HepG2 (cell line): ENCODE measurements around the gene NUSAP1. TPM values are rescaled to one million over a fixed set of nuclear protein-coding genes. Genes with fewer than 3 reads are reported as not detected.

Source experiments
- ARID4A ChIP-seq: sonication (generic); formaldehyde crosslinking; IDR thresholded peaks from 2 replicates; pipeline ENCODE4 v1.5.0; 2020; ENCODE audit warnings: mild to moderate bottlenecking, missing genetic modification reagents, borderline replicate concordance
- GATA4 ChIP-seq: sonication (generic); IDR thresholded peaks from 2 replicates; pipeline ENCODE4 v1.6.1; 2016; ENCODE audit warnings: antibody characterized with exemption, low read depth, borderline replicate concordance
- MED8 ChIP-seq: sonication (generic); formaldehyde crosslinking; IDR thresholded peaks from 2 replicates; pipeline ENCODE4 v1.8.1; 2023; ENCODE audit warnings: mild to moderate bottlenecking, missing genetic modification reagents; ENCODE audit not compliant: insufficient replicate concordance
- NR2C2 ChIP-seq: sonication (generic); formaldehyde crosslinking; IDR thresholded peaks from 2 replicates; pipeline ENCODE4 v1.4.0; 2020; ENCODE audit warnings: missing genetic modification reagents, mild to moderate bottlenecking, moderate library complexity, borderline replicate concordance
- POLR2A ChIP-seq, 2 experiments: IDR thresholded peaks; 2 replicates each; pipeline ENCODE4 v1.6.1; 2011; ENCODE audit warnings: low read depth in 2 of 2, low read length in 2 of 2, mild to moderate bottlenecking in 1 of 2, moderate library complexity in 1 of 2; ENCODE audit not compliant: insufficient read depth in 1 of 2
- ZBTB34 ChIP-seq: sonication (generic); formaldehyde crosslinking; IDR thresholded peaks from 2 replicates; pipeline ENCODE4 v1.8.0; 2022; ENCODE audit warnings: mild to moderate bottlenecking, missing genetic modification reagents
- ZNF280B ChIP-seq: sonication (generic); formaldehyde crosslinking; IDR thresholded peaks from 2 replicates; pipeline ENCODE4 v1.5.0; 2020; ENCODE audit warnings: missing genetic modification reagents, mild to moderate bottlenecking, borderline replicate concordance
- ZNF280D ChIP-seq: sonication (generic); formaldehyde crosslinking; IDR thresholded peaks from 2 replicates; pipeline ENCODE4 v1.5.1; 2020; ENCODE audit warnings: mild to moderate bottlenecking, missing genetic modification reagents
- ZNF776 ChIP-seq: sonication (generic); formaldehyde crosslinking; IDR thresholded peaks from 2 replicates; pipeline ENCODE4 v1.4.0; 2020; ENCODE audit warnings: mild to moderate bottlenecking, missing genetic modification reagents
- polyA plus RNA-seq, 8 experiments: library from polyadenylated mRNA; depleted of rRNA in 3 of 8; stranded (reverse) in 7 of 8; unstranded in 1 of 8; fragments of >200 nt; fragmentation: Illumina TruSeq in 4 of 8; extraction: Trizol in 4 of 8; gene quantifications; 2 replicates each; pipeline versions ENCODE4 v1.2.1 to v1.2.3, GENCODE V29; 2011 to 2016; ENCODE audit warnings: low read depth in 4 of 8, missing spikeins in 1 of 8, mixed read lengths in 1 of 8; ENCODE audit not compliant: insufficient read depth in 1 of 8
- total RNA-seq, 5 experiments: library from RNA; depleted of rRNA; stranded (reverse); fragments of >200 nt; fragmentation: Illumina TruSeq; extraction: Trizol; gene quantifications; 2 replicates each; pipeline ENCODE4 v1.2.3, GENCODE V29; 2016; ENCODE audit warnings: low read depth in 1 of 5
- TF ChIP-seq, protein P1 (sequence below): sonication (generic); formaldehyde crosslinking; IDR thresholded peaks from 2 replicates; pipeline ENCODE4 v1.5.1; 2020; ENCODE audit warnings: mild to moderate bottlenecking, moderate library complexity, missing genetic modification reagents
- TF ChIP-seq, protein P2 (sequence below): sonication (generic); formaldehyde crosslinking; IDR thresholded peaks from 2 replicates; pipeline ENCODE4 v1.4.0; 2020; ENCODE audit warnings: missing genetic modification reagents

The NUSAP1 gene
- total and polyA plus RNA-seq, 2 of the 13 experiments (the other 11 are each of a cell fraction or from before 2014, with no cell fraction given): 59.5 to 106 TPM

GRCh38 chr15:41416742-41417417 lies 84.2 kb downstream of the NUSAP1 start, which contains the start of gene RTF1 (continued):
- TF ChIP-seq POLR2A (IDR thresholded peaks at IDR 0.05; ENCODE audit: insufficient read depth in 1 of 2, low read depth in 2 of 2, low read length in 2 of 2): peak; percentile 74 to 92
- TF ChIP-seq ZBTB34 (CRISPR knock-in tag): 0 out of 2 replicates have a peak, but pooled peaks have one; percentile 67
- TF ChIP-seq MED8 (CRISPR knock-in tag): peak; percentile 44
- TF ChIP-seq NR2C2 (CRISPR knock-in tag): peak; percentile 35; the same call in 1 of the 2 replicates
- TF ChIP-seq, protein P1, sequence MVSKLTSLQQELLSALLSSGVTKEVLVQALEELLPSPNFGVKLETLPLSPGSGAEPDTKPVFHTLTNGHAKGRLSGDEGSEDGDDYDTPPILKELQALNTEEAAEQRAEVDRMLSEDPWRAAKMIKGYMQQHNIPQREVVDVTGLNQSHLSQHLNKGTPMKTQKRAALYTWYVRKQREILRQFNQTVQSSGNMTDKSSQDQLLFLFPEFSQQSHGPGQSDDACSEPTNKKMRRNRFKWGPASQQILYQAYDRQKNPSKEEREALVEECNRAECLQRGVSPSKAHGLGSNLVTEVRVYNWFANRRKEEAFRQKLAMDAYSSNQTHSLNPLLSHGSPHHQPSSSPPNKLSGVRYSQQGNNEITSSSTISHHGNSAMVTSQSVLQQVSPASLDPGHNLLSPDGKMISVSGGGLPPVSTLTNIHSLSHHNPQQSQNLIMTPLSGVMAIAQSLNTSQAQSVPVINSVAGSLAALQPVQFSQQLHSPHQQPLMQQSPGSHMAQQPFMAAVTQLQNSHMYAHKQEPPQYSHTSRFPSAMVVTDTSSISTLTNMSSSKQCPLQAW: 0 out of 2 replicates have a peak, but pooled peaks have one; percentile 44
- 0 out of 2 replicates have a peak, but pooled peaks have one; percentile 4 for TF ChIP-seq ZNF280B (CRISPR knock-in tag)
- TF ChIP-seq ARID4A (CRISPR knock-in tag): peak; percentile 86; the same call in 1 of the 2 replicates
- TF ChIP-seq ZNF776: peak; percentile 45; the same call in 1 of the 2 replicates
- TF ChIP-seq ZNF280D (CRISPR knock-in tag): 0 out of 2 replicates have a peak, but pooled peaks have one; percentile 26
- TF ChIP-seq GATA4: peak; percentile 31; the same call in 1 of the 2 replicates
- TF ChIP-seq, protein P2, sequence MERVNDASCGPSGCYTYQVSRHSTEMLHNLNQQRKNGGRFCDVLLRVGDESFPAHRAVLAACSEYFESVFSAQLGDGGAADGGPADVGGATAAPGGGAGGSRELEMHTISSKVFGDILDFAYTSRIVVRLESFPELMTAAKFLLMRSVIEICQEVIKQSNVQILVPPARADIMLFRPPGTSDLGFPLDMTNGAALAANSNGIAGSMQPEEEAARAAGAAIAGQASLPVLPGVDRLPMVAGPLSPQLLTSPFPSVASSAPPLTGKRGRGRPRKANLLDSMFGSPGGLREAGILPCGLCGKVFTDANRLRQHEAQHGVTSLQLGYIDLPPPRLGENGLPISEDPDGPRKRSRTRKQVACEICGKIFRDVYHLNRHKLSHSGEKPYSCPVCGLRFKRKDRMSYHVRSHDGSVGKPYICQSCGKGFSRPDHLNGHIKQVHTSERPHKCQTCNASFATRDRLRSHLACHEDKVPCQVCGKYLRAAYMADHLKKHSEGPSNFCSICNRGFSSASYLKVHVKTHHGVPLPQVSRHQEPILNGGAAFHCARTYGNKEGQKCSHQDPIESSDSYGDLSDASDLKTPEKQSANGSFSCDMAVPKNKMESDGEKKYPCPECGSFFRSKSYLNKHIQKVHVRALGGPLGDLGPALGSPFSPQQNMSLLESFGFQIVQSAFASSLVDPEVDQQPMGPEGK (CRISPR knock-in tag): peak; percentile 32; the same call in 1 of the 2 replicates
